GM21367 (cell line): ENCODE measurements around the gene DNAJA1.
"Not testable (repeated sequence)": the region's sequence is repeated elsewhere in the genome, so short reads cannot be mapped to it uniquely, and the experiment has no call there.

Experiments used
- ATAC-seq: cut with Tn5 transposase; IDR thresholded peaks from one replicate; pipeline ENCODE4 v1.9.1; 2021; ENCODE audit not compliant: unreplicated experiment

DNAJA1 gene

GRCh38 chr9:33080534-33080933, 55.5 kb downstream of the DNAJA1 start:
- ATAC-seq, result no peak

- no peak for ATAC-seq
Measured at GRCh38 chr9:33081128-33081851, 56.2 kb downstream of the DNAJA1 start.

GRCh38 chr9:33082128-33082527, 57.1 kb downstream of the DNAJA1 start:
- ATAC-seq, result no peak

GRCh38 chr9:33082538-33083326, 57.7 kb downstream of the DNAJA1 start:
- no peak for ATAC-seq

DNA sequence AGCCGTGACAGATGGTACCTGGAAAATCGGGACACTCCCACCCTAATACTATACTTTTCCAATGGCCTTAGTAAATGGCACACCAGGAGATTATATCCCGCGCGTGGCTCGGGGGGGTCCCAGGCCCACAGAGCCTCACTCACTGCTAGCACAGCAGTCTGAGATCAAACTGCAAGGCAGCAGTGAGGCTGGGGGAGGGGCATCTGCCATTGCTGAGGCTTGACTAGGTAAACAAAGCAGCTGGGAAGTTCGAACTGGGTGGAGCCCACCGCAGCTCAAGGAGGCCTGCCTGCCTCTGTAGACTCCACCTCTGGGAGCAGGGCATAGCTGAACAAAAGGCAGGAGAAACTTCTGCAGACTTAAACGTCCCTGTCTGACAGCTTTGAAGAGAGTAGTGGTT, 60.6 kb downstream of the DNAJA1 start:
- ATAC-seq, result not testable (repeated sequence)
